Stomach (tissue), 9 donors: ENCODE measurements around the gene ADRA2C. TPM values are rescaled to one million over a fixed set of nuclear protein-coding genes. Genes with fewer than 3 reads are reported as not detected.

Experiments
- DNase-seq, 2 donors: peaks; one replicate each; pipeline versions ENCODE4 v3.0.0 to v3.0.0-alpha.2; 2013 to 2019
- H3K27ac ChIP-seq, 5 donors: fragments of 200-600 bp in 4 of 5; sonication (generic) in 4 of 5; one replicate each; pipeline ENCODE4 v1.5.1; 2013 to 2019; ENCODE audit warnings: mild to moderate bottlenecking in 1 of 5, moderate library complexity in 1 of 5
- H3K27me3 ChIP-seq, 3 donors: fragments of 200-600 bp; sonication (generic); one replicate each; pipeline ENCODE4 v1.5.1; 2017 to 2019; ENCODE audit warnings: mixed run types in 1 of 3
- H3K36me3 ChIP-seq, 4 donors: fragments of 200-600 bp; sonication (generic); 1 replicate in 3 of 4; 2 replicates in 1 of 4; pipeline ENCODE4 v1.5.1; 2016 to 2019
- H3K4me1 ChIP-seq, 4 donors: fragments of 200-600 bp; sonication (generic); one replicate each; pipeline ENCODE4 v1.5.1; 2016 to 2019
- H3K4me3 ChIP-seq, 4 donors: fragments of 200-600 bp; sonication (generic) in 3 of 4; one replicate each; pipeline ENCODE4 v1.5.1; 2016 to 2019; ENCODE audit warnings: mild to moderate bottlenecking in 1 of 4
- H3K9me3 ChIP-seq, 4 donors: fragments of 200-600 bp; sonication (generic); one replicate each; pipeline ENCODE4 v1.5.1; 2016 to 2019
- CTCF ChIP-seq, 7 experiments: fragments of 450-650 bp in 4 of 7; fragments of 200-600 bp in 3 of 7; sonication (generic) in 3 of 7; IDR thresholded peaks; one replicate each; pipeline ENCODE4 v1.5.1; 2016 to 2019; ENCODE audit warnings: antibody characterized with exemption in 7 of 7, control low read depth in 2 of 7, mild to moderate bottlenecking in 1 of 7
- EP300 ChIP-seq: sonication (generic); formaldehyde crosslinking; IDR thresholded peaks from one replicate; pipeline ENCODE4 v1.6.1; 2017; ENCODE audit warnings: antibody characterized with exemption
- POLR2A ChIP-seq, 4 donors: fragments of 450-650 bp; IDR thresholded peaks; one replicate each; pipeline ENCODE4 v1.6.1; 2016; ENCODE audit warnings: antibody characterized with exemption in 4 of 4, control low read depth in 2 of 4, mild to moderate bottlenecking in 1 of 4, moderate library complexity in 1 of 4
- POLR2AphosphoS5 ChIP-seq, 3 donors: sonication (generic); formaldehyde crosslinking; IDR thresholded peaks; one replicate each; pipeline ENCODE4 v1.6.1; 2016; ENCODE audit warnings: antibody characterized with exemption in 3 of 3
- WGBS, 5 donors: extraction: QIAGEN DNeasy Blood & Tissue Kit in 3 of 5; methylation state at CpG; one replicate each; pipeline versions ENCODE4 v1.1.5 to v1.1.7; 2013 to 2018; 5-methylcytosine and 5-hydroxymethylcytosine counted together
- intact Hi-C: fragments of 100-400 bp; cut with DNase I; formaldehyde crosslinking; loops from one replicate; pipeline ENCODE4 v1.15.1; 2023; ENCODE audit warnings: low total_unique reads
- polyA plus RNA-seq, 3 donors: library from polyadenylated mRNA; stranded (reverse); fragments of 200-250 nt; gene quantifications; one replicate each; pipeline ENCODE4 v1.2.3, GENCODE V29; 2013
- total RNA-seq, 5 donors: library from RNA; depleted of rRNA; stranded (reverse); fragments of >200 nt; gene quantifications; one replicate each; pipeline versions ENCODE4 v1.1.0 to v1.2.3, GENCODE V29; 2014 to 2016
- donor health status: healthy with polysubstance abuse.
- donor health status: Bipolar disorder and iron deficiency.
- donor health status: healthy.

Gene ADRA2C
- total and polyA plus RNA-seq, 8 donors, result 0.31 to 12.6 (median 1.3) TPM; not detected in 2

GRCh38 chr4:3803946-3804345 lies 37.8 kb downstream of the ADRA2C start:
- DNase-seq, result no peak
- Histone ChIP-seq H3K4me1 (no peaks in the 10 kb centered on the region), H3K9me3 (no peaks in the 10 kb centered on the region), H3K27me3 (peaks cover 0 to 84% (median 25%) of the 10 kb centered on the region in 3 donors), H3K27ac (no peak overlapping the region), H3K4me3 (no peak overlapping the region), H3K36me3 (no peaks in the 10 kb centered on the region)
- TF ChIP-seq POLR2AphosphoS5 (IDR thresholded peaks at IDR 0.05) (no peak), POLR2A (IDR thresholded peaks at IDR 0.05) (no peak), CTCF (IDR thresholded peaks at IDR 0.05) (no peak), EP300 (no peak)
- intact Hi-C loops, result no loop called here
- WGBS, 5 donors, result 47 to 74% (median 69%) methylated on average over 8 of the region's 8 CpGs

GRCh38 chr4:3805026-3805425 lies 38.8 kb downstream of the ADRA2C start:
- Histone ChIP-seq H3K36me3 (no peaks in the 10 kb centered on the region), H3K4me3 (no peak overlapping the region), H3K9me3 (no peaks in the 10 kb centered on the region), H3K27ac (no peak overlapping the region), H3K4me1 (no peaks in the 10 kb centered on the region), H3K27me3 (peaks cover 0 to 88% (median 25%) of the 10 kb centered on the region in 3 donors)
- 82 to 90% (median 88%) methylated on average over 7 to 8 of the region's 8 CpGs for WGBS, 5 donors
- intact Hi-C loops, result no loop called here
- no peak for TF ChIP-seq POLR2AphosphoS5 (IDR thresholded peaks at IDR 0.05)
- no peak for TF ChIP-seq CTCF (IDR thresholded peaks at IDR 0.05)
- TF ChIP-seq EP300, result no peak
- TF ChIP-seq POLR2A (IDR thresholded peaks at IDR 0.05), result no peak
- no peak for DNase-seq

DNA sequence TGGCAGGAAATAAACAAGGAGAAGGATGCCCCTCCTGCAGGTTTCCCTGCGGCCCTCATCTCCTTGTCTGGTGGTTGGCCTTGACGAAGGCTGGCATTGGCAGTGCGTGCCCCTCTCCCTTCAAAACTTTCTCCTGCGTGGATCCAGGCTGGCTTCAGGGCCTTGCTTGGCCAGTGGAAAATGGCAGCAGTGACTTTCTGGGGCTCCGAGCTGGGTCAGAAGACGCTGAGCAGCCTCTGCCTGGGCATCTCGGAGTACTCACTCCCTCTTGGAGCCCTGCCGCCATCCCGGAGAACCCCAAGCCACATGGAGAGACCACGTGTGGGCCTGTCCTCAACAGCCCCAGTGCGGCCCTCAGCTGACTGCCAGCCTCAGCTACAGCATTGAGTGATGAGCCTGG lies 39.5 kb downstream of the ADRA2C start:
- no peak overlapping the region for H3K27ac ChIP-seq
- H3K9me3 ChIP-seq, result no peaks in the 10 kb centered on the region
- peaks cover 0 to 88% (median 24%) of the 10 kb centered on the region in 3 donors for H3K27me3 ChIP-seq
- intact Hi-C loops, result no loop called here
- no peaks in the 10 kb centered on the region for H3K36me3 ChIP-seq
- DNase-seq, result no peak
- no peaks in the 10 kb centered on the region for H3K4me1 ChIP-seq
- no peak overlapping the region for H3K4me3 ChIP-seq
- TF ChIP-seq POLR2AphosphoS5 (IDR thresholded peaks at IDR 0.05) (no peak), EP300 (no peak), CTCF (IDR thresholded peaks at IDR 0.05) (no peak), POLR2A (IDR thresholded peaks at IDR 0.05) (no peak)
- 85 to 96% (median 87%) methylated on average over 10 to 11 of the region's 11 CpGs for WGBS, 5 donors

- Histone ChIP-seq H3K36me3 (no peaks in the 10 kb centered on the region), H3K27ac (no peak overlapping the region), H3K27me3 (peaks cover 0 to 87% (median 18%) of the 10 kb centered on the region in 3 donors), H3K9me3 (no peaks in the 10 kb centered on the region), H3K4me3 (no peak overlapping the region), H3K4me1 (no peaks in the 10 kb centered on the region)
- 38 to 54% (median 44%) methylated on average over 6 of the region's 6 CpGs for WGBS, 5 donors
- TF ChIP-seq CTCF (IDR thresholded peaks at IDR 0.05) (no peak), POLR2AphosphoS5 (IDR thresholded peaks at IDR 0.05) (no peak), POLR2A (IDR thresholded peaks at IDR 0.05) (no peak), EP300 (no peak)
- intact Hi-C loops, result no loop called here
- no peak for DNase-seq
Observed at GRCh38 chr4:3807311-3807710, 41.1 kb downstream of the ADRA2C start.
